GM19463 (cell line): ENCODE measurements around the gene KANK3.
A peak's percentile ranks its signal among the peaks of the same experiment; 100 is the strongest.
"Not testable (repeated sequence)": the region's sequence is repeated elsewhere in the genome, so short reads cannot be mapped to it uniquely, and the experiment has no call there.

Experiments used
- ATAC-seq: cut with Tn5 transposase; IDR thresholded peaks from one replicate; pipeline ENCODE4 v1.9.1; 2021; ENCODE audit warnings: mild to moderate bottlenecking, moderate library complexity; ENCODE audit not compliant: unreplicated experiment

The KANK3 gene

GRCh38 chr19:8342684-8343482 is at the start of gene KANK3:
KANK3 (minus strand) TSS chr19:8343262; CDS start chr19:8337828, 5,434 bp downstream.
- ATAC-seq = peak; percentile 95

GRCh38 chr19:8392017-8392591 is 49.0 kb upstream of the KANK3 start:
- ATAC-seq = no peak

GRCh38 chr19:8391198-8392016 is 48.3 kb upstream of the KANK3 start:
- ATAC-seq = no peak

- ATAC-seq = peak; percentile 29
Observed at GRCh38 chr19:8390617-8390981, 47.5 kb upstream of the KANK3 start.

- ATAC-seq = peak; percentile 90
Observed at GRCh38 chr19:8389891-8390616, 47.0 kb upstream of the KANK3 start, which contains the start of gene RAB11B. RAB11B (plus strand) TSS chr19:8390360; CDS start chr19:8390417, 57 bp downstream.

GRCh38 chr19:8388612-8388958 is 45.5 kb upstream of the KANK3 start:
- no peak for ATAC-seq

GRCh38 chr19:8387688-8388611 is 44.9 kb upstream of the KANK3 start:
- ATAC-seq = no peak

- no peak for ATAC-seq
Observed at GRCh38 chr19:8386990-8387389, 43.9 kb upstream of the KANK3 start.

- ATAC-seq = not testable (repeated sequence)
Observed at GRCh38 chr19:8386419-8386818, 43.4 kb upstream of the KANK3 start.

- not testable (repeated sequence) for ATAC-seq
Observed at GRCh38 chr19:8385566-8385965, 42.5 kb upstream of the KANK3 start.

- ATAC-seq = not testable (repeated sequence)
Observed at GRCh38 chr19:8385103-8385502, 42.0 kb upstream of the KANK3 start.

- ATAC-seq = not testable (repeated sequence)
Observed at GRCh38 chr19:8384569-8384968, 41.5 kb upstream of the KANK3 start.

GRCh38 chr19:8379156-8379891 is 36.3 kb upstream of the KANK3 start:
- not testable (repeated sequence) for ATAC-seq

GRCh38 chr19:8377598-8377997 is 34.5 kb upstream of the KANK3 start:
- ATAC-seq = no peak

GRCh38 chr19:8376373-8376974 is 33.4 kb upstream of the KANK3 start:
- not testable (repeated sequence) for ATAC-seq

GRCh38 chr19:8375766-8376165 is 32.7 kb upstream of the KANK3 start:
- not testable (repeated sequence) for ATAC-seq

- ATAC-seq = no peak
Observed at GRCh38 chr19:8373867-8374813, 31.1 kb upstream of the KANK3 start.
